ENCODE data around the gene OR1S2. TPM values are rescaled to one million over a fixed set of nuclear protein-coding genes. Genes with fewer than 3 reads are reported as not detected.
"Not testable (repeated sequence)": the region's sequence is repeated elsewhere in the genome, so short reads cannot be mapped to it uniquely, and the experiment has no call there.

The OR1S2 gene, protein sequence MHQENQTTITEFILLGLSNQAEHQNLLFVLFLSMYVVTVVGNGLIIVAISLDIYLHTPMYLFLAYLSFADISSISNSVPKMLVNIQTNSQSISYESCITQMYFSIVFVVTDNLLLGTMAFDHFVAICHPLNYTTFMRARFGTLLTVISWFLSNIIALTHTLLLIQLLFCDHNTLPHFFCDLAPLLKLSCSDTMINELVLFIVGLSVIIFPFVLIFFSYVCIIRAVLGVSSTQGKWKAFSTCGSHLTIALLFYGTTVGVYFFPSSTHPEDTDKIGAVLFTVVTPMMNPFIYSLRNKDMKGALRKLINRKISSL
- not detected for total RNA-seq

DNA sequence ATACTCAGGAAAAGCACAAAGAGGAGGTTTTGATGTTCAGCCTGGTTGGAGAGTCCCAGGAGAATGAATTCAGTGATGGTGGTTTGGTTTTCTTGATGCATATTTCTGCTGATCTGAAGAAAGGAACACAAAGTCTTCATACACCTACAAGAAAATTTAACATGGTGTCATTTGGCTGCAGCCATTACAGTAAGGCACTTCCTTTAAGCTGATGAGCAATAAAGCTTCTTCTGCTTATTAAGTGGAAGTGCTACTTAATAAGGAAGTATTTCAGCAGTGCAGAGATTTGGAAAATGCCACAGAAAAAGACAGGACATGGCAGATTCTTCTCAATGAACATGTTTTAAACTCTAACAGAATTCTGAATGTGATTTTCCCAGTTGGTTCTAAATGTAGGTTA is at the start of gene OR1S2:
Gene OR1S2 (minus strand): TSS at position 101 of the 400 bp plus-strand sequence. CDS start 0 bp downstream, at position 101.
- TF ChIP-seq CTCF (IDR thresholded peaks at IDR 0.05): no peak
- TF ChIP-seq POLR2A (IDR thresholded peaks at IDR 0.05): no peak
- Histone ChIP-seq H3K4me3 (no peak within 1 kb of the TSS), H3K9me3 (no peaks in the 10 kb centered on the region), H3K36me3 (no peaks in the 10 kb centered on the region), H3K27me3 (no peaks in the 10 kb centered on the region), H3K27ac (no peak within 1 kb of the TSS), H3K4me1 (no peaks in the 10 kb centered on the region)
- no peak for DNase-seq

- no peak overlapping the region for H3K27ac ChIP-seq
- TF ChIP-seq POLR2A (IDR thresholded peaks at IDR 0.05) (no peak), CTCF (IDR thresholded peaks at IDR 0.05) (no peak)
- H3K4me3 ChIP-seq: no peak overlapping the region
- no peaks in the 10 kb centered on the region for H3K9me3 ChIP-seq
- H3K36me3 ChIP-seq: no peaks in the 10 kb centered on the region
- DNase-seq: no peak
- H3K4me1 ChIP-seq: no peaks in the 10 kb centered on the region
- H3K27me3 ChIP-seq: no peaks in the 10 kb centered on the region
Observed at GRCh38 chr11:58243954-58244353, 40.0 kb upstream of the OR1S2 start.

GRCh38 chr11:58227956-58228615 is 24.1 kb upstream of the OR1S2 start:
- no peak for DNase-seq
- Histone ChIP-seq H3K9me3 (no peaks in the 10 kb centered on the region), H3K4me1 (no peaks in the 10 kb centered on the region), H3K27me3 (no peaks in the 10 kb centered on the region), H3K27ac (no peak overlapping the region), H3K36me3 (no peaks in the 10 kb centered on the region), H3K4me3 (no peak overlapping the region)
- no peak for TF ChIP-seq POLR2A (IDR thresholded peaks at IDR 0.05)

- no peaks in the 10 kb centered on the region for H3K4me1 ChIP-seq
- H3K4me3 ChIP-seq: no peak overlapping the region
- DNase-seq: no peak
- H3K36me3 ChIP-seq: no peaks in the 10 kb centered on the region
- no peaks in the 10 kb centered on the region for H3K9me3 ChIP-seq
- TF ChIP-seq CTCF (IDR thresholded peaks at IDR 0.05) (no peak), POLR2A (IDR thresholded peaks at IDR 0.05) (no peak)
- H3K27ac ChIP-seq: no peak overlapping the region
- no peaks in the 10 kb centered on the region for H3K27me3 ChIP-seq
Observed at GRCh38 chr11:58222721-58223120, 18.8 kb upstream of the OR1S2 start.

GRCh38 chr11:58216476-58216875 is 12.5 kb upstream of the OR1S2 start:
- TF ChIP-seq CTCF (IDR thresholded peaks at IDR 0.05): no peak
- no peak for TF ChIP-seq POLR2A (IDR thresholded peaks at IDR 0.05)
- no peaks in the 10 kb centered on the region for H3K4me1 ChIP-seq
- no peak overlapping the region for H3K27ac ChIP-seq
- DNase-seq: no peak
- no peaks in the 10 kb centered on the region for H3K9me3 ChIP-seq
- H3K36me3 ChIP-seq: no peaks in the 10 kb centered on the region
- H3K4me3 ChIP-seq: no peak overlapping the region
- no peaks in the 10 kb centered on the region for H3K27me3 ChIP-seq

DNA sequence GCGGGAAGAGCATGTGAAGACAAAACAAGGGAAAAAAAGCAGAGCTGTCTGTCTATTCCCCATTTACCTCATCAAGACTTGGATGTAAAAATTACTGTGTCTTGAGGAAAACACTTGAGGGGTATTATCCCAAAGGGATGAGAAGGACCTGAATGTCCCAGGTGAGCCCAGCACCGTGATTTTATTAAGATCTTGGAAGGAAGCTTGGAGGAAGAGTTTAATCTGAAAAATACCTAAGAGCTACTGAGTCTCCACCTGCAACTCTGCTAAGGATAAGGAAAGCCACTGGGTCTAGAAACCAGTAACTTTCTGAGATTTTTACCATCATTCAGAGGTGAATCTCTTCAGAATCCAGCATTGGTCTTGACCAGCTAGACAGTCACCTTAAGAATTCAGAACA is 8.5 kb upstream of the OR1S2 start, which contains the start of gene OR1S1:
Gene OR1S1 (plus strand): TSS at position 301 of the 400 bp plus-strand sequence.
- not testable (repeated sequence) for DNase-seq, H3K4me1 ChIP-seq, H3K4me3 ChIP-seq, H3K36me3 ChIP-seq, H3K27ac ChIP-seq, H3K27me3 ChIP-seq, H3K9me3 ChIP-seq

Measured in Peyer's patch (tissue), 4 donors.